Stimulated activated CD8-positive, alpha-beta memory T cell treated with anti-CD3 and anti-CD28 coated beads, Interleukin-4, amount 100 ng/mL, for 4 hours (primary cell): ENCODE measurements around the gene POFUT1.
"Not testable (repeated sequence)": the region's sequence is repeated elsewhere in the genome, so short reads cannot be mapped to it uniquely, and the experiment has no call there.

Experiments used
- DNase-seq, 2 donors: peaks; one replicate each; pipeline ENCODE4 v3.0.0-alpha.2; 2020; ENCODE audit warnings: low read depth in 2 of 2, low spot score in 1 of 2

Gene POFUT1

GRCh38 chr20:32188376-32189122 is 19.1 kb upstream of the POFUT1 start:
- no peak for DNase-seq

- no peak for DNase-seq
These were observed 18.6 kb upstream of the POFUT1 start for GRCh38 chr20:32189123-32189410.

- DNase-seq, result no peak
These were observed 17.7 kb upstream of the POFUT1 start for GRCh38 chr20:32189691-32190615.

GRCh38 chr20:32190616-32191415 is 16.9 kb upstream of the POFUT1 start:
- DNase-seq, result no peak

- DNase-seq, result no peak
These were observed 16.3 kb upstream of the POFUT1 start for GRCh38 chr20:32191422-32191821.

- no peak for DNase-seq
These were observed 15.8 kb upstream of the POFUT1 start for GRCh38 chr20:32191873-32192272.

GRCh38 chr20:32192698-32193097 is 15.0 kb upstream of the POFUT1 start:
- no peak for DNase-seq

GRCh38 chr20:32193336-32193735 is 14.3 kb upstream of the POFUT1 start:
- not testable (repeated sequence) for DNase-seq

- no peak for DNase-seq
These were observed 13.7 kb upstream of the POFUT1 start for GRCh38 chr20:32193996-32194395.

GRCh38 chr20:32195581-32195980 is 12.1 kb upstream of the POFUT1 start:
- no peak for DNase-seq

- DNase-seq, result not testable (repeated sequence)
These were observed 11.1 kb upstream of the POFUT1 start for GRCh38 chr20:32196613-32197012.

- not testable (repeated sequence) for DNase-seq
These were observed 10.5 kb upstream of the POFUT1 start for GRCh38 chr20:32197136-32197535.

- no peak for DNase-seq
These were observed 8.7 kb upstream of the POFUT1 start for GRCh38 chr20:32199006-32199405.

- no peak for DNase-seq
These were observed 6.2 kb upstream of the POFUT1 start for GRCh38 chr20:32201296-32201976.

- no peak for DNase-seq
These were observed 5.7 kb upstream of the POFUT1 start for GRCh38 chr20:32201977-32202363.

- DNase-seq, result no peak
These were observed 4.1 kb upstream of the POFUT1 start for GRCh38 chr20:32203356-32204204.

- no peak for DNase-seq
These were observed 3.2 kb upstream of the POFUT1 start for GRCh38 chr20:32204205-32205109.

GRCh38 chr20:32205110-32205842 is 2.4 kb upstream of the POFUT1 start:
- no peak for DNase-seq
